DOHH2 (cell line): ENCODE measurements around the gene TAS2R19.

Experiments used
- EZH2phosphoT487 ChIP-seq: fragments of 200-600 bp; sonication (generic); IDR thresholded peaks from 2 replicates; pipeline ENCODE4 v1.6.1; 2017; ENCODE audit warnings: borderline replicate concordance, mild to moderate bottlenecking, antibody characterized with exemption, low read length, moderate library complexity, mixed read lengths
- TF ChIP-seq, protein P1 (sequence below): fragments of 200-600 bp; sonication (generic); IDR thresholded peaks from one replicate; pipeline ENCODE4 v1.5.1; 2014; ENCODE audit warnings: antibody characterized with exemption, mild to moderate bottlenecking, low read depth, low read length; ENCODE audit not compliant: poor library complexity, severe bottlenecking

DNA sequence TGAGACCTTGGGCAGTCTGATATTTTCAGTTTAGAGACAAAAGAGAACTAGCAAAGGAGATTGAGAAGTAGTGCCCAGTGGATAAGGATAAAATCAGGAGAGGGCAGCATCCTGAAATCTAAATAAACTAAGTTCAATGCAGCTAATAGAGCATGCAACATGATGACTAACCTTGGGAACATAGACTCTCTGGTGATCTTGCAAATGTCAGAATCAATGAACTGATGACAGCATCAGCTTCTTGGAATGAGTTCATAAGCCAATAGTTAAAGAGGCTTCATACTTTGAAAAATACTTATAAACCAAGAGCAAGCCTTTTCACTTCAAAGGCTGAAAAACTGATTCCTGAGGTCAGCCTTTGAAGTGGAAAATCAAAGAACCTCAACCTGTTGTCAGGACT is 8.2 kb downstream of the TAS2R19 start:
- TF ChIP-seq, protein P1, sequence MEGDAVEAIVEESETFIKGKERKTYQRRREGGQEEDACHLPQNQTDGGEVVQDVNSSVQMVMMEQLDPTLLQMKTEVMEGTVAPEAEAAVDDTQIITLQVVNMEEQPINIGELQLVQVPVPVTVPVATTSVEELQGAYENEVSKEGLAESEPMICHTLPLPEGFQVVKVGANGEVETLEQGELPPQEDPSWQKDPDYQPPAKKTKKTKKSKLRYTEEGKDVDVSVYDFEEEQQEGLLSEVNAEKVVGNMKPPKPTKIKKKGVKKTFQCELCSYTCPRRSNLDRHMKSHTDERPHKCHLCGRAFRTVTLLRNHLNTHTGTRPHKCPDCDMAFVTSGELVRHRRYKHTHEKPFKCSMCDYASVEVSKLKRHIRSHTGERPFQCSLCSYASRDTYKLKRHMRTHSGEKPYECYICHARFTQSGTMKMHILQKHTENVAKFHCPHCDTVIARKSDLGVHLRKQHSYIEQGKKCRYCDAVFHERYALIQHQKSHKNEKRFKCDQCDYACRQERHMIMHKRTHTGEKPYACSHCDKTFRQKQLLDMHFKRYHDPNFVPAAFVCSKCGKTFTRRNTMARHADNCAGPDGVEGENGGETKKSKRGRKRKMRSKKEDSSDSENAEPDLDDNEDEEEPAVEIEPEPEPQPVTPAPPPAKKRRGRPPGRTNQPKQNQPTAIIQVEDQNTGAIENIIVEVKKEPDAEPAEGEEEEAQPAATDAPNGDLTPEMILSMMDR, result no peak
- no peak for TF ChIP-seq EZH2phosphoT487
